ENCODE measurements around the gene NEMF.
A peak's percentile ranks its signal among the peaks of the same experiment; 100 is the strongest.
"Not testable (repeated sequence)": the region's sequence is repeated elsewhere in the genome, so short reads cannot be mapped to it uniquely, and the experiment has no call there.

NEMF gene

GRCh38 chr14:49876563-49877127 is 24.1 kb upstream of the NEMF start:
- DNase-seq (ENCODE audit: low read depth in 1 of 2, low spot score in 1 of 2): no peak

DNA sequence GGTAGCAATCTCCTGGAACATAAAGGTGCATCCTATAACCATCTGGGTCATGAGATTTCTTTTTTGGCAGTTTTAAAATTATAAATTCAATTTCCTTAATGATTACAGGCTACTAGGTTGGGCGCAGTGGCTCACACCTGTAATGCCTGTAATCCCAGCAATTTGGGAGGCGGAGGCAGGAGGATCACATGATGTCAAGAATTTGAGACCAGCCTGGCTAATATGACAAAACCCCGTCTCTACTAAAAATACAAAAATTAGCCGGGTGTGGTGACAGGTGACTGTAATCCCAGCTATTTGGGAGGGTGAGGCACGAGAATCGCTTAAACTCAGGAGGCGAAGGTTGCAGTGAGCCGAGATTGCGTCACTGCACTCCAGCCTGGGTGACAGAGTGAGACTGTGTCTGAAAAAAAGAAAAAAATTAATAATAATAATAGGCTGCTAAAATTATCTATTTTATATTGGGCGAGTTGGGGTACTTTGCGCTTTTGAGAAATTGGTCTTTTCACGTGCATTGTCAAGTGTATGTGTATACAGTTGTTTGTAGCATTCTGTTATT is 23.1 kb upstream of the NEMF start:
- DNase-seq (ENCODE audit: low read depth in 1 of 2, low spot score in 1 of 2): no peak

DNA sequence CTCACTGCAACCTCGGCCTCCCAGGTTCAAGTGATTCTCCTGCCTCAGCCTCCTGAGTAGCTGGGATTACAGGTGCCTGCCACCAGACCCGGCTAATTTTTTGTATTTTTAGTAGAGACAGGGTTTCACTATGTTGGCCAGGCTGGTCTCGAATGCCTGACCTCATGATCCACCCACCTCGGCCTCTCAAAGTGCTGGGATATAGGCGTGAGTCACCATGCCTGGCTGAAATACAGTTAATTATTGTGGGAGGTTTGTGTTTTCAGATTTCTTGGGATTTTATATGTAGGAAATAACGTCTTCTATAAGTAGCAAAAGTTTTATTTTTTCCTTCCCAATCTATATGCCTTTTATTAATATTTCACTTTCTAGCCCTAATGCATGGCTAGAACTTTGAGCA is 21.0 kb upstream of the NEMF start:
- not testable (repeated sequence) for DNase-seq (ENCODE audit: low read depth in 1 of 2, low spot score in 1 of 2)

- no peak for DNase-seq (ENCODE audit: low read depth in 1 of 2, low spot score in 1 of 2)
These were observed 18.3 kb upstream of the NEMF start for GRCh38 chr14:49870908-49871307.

- DNase-seq (ENCODE audit: low read depth in 1 of 2, low spot score in 1 of 2): no peak
These were observed 16.1 kb upstream of the NEMF start for GRCh38 chr14:49868720-49869114.

- DNase-seq (ENCODE audit: low read depth in 1 of 2, low spot score in 1 of 2): peak; percentile 96 to 98
These were observed 15.5 kb upstream of the NEMF start for GRCh38 chr14:49867831-49868719.

DNA sequence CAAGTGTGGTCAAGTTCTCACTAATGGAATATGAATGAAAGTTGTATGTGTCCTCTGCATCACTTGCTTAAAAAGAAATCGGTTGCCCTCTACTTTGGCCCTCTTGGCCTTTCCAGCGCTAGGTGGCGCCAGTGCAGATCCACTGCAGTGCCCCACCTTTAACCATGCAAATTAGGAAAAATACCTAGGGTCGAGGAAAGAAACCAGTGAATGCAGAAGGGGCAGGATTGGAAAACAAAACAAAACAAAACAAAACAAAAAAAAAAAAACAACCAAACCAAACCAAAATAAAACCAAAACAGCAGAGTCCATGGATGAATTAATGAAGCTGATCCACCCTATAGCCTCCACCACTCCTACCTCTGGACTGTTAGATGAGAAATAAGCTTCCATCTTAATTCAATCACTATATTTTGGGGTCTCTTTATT is 12.9 kb upstream of the NEMF start:
- DNase-seq (ENCODE audit: low read depth in 1 of 2, low spot score in 1 of 2): peak; percentile 52 to 77

DNA sequence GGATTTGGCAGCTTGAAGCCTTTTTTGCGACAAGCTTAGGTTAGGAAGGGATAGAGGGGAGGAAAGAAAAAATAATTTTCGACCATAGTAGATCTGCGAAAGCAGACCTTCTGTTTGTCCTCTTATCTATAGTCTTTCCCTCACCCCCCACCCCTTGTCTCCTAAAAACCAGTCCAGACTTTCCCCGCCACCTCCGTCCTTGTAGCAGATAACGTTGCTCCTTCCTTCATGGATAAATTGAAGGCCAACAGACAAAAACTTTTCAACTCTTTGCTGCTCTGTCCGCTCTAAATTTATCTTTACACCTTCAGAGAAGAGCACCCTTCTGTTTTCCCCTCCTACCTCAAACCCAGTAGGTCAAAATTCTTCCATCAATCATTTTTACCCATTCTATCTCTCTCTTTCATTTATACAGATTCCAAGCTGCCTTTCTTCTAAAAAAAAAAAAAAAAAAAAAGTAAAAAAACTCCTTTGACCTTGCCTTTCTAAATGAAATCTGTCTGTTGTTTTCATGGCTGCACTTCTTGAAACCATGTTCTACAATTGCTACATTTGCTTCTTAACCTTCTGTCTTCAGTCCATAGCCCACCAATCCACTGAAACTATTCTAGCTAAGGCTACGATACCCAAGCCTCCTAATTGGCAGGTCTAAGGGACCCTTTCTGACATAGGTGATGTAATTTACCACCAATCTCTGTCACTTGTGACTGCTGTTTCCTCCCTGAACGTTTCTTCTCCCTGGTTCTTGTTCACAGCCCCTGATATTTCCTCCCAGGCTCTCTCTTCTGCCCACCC is 11.1 kb upstream of the NEMF start:
- no peak for DNase-seq (ENCODE audit: low read depth in 1 of 2, low spot score in 1 of 2)

- DNase-seq (ENCODE audit: low read depth in 1 of 2, low spot score in 1 of 2): peak; percentile 68 to 74
These were observed 9.6 kb upstream of the NEMF start for GRCh38 chr14:49862089-49862673.

DNA sequence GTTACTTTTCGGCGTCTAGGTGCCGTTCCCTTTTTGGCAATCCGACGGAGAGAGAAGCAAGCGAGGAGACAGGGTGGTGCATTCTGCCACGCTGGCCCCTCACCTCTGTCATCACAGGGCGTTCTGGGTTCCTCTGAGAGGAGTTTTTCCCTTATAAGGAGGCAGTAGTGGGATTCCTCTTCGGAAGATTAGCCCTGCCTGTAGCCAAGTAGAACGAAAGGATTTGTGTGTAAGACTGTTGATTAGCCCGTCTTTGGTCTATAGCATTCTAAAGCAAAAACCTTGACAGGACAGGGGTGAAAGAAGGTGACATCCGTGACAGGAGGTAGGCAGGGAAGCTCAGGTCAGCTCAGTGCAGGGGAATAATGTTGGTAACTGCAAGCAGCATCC is 9.1 kb upstream of the NEMF start:
- DNase-seq (ENCODE audit: low read depth in 1 of 2, low spot score in 1 of 2): peak; percentile 31 to 33

DNA sequence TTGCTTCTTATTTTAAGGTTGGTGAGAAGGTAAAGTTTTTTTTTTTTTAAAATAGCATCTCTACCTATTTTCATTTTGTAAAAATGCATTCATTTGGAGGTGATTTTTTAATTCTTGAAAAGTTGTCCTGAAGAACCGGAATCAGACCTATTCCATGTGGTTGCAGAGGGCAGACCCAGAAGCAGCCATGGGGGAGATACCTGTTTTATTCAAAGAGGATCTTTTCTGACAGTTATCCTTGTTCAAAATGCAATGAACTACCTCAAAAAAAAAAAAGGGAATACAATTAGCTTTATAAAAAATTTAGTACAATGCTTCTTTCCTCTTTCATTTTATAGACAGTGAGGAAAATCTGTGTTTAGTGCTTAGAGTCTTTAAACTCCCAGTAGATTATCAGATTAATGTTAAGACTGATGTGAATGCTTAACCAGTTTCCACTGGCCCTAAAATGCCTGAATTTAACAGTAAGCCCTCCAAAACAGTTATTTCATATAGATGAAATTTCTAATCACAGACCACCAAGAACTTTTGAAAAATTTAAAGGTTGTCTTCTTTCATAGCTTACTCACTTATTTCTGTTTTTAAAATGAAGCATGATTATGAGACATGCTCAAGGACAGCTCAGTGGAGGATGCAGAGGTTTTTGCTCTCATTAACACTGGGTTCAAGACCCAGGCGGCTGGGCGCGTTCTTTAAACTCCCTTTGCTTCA is 8.6 kb upstream of the NEMF start:
- DNase-seq (ENCODE audit: low read depth in 1 of 2, low spot score in 1 of 2): no peak

DNA sequence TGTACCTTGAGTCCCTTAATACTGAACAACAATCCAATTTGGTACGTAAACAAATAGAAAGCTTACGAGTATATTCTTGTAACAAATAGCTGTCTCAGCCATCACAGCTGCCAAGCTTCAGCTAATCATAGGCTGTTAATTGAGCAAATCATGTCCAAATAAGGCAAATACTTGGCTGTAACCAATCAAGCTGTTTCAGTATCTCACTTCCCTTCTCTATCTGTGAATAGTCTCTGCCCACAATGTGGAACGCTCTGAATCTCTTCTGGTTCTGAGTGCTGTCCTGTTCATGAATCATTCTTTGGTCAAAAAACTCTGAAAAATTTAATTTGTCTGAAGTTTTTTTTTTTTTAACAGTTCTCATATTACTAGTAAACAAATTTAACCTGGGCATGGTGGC is 5.8 kb upstream of the NEMF start:
- DNase-seq (ENCODE audit: low read depth in 1 of 2, low spot score in 1 of 2): no peak

GRCh38 chr14:49857427-49858003 is 4.9 kb upstream of the NEMF start:
- no peak for DNase-seq (ENCODE audit: low read depth in 1 of 2, low spot score in 1 of 2)

- DNase-seq (ENCODE audit: low read depth in 1 of 2, low spot score in 1 of 2): peak; percentile 44 to 45
These were observed 1.2 kb upstream of the NEMF start for GRCh38 chr14:49853572-49854375.

GRCh38 chr14:49853158-49853477 is 530 bp upstream of the NEMF start:
- no peak for DNase-seq (ENCODE audit: low read depth in 1 of 2, low spot score in 1 of 2)

GRCh38 chr14:49851813-49852212 is 775 bp downstream of the NEMF start:
- no peak for DNase-seq (ENCODE audit: low read depth in 1 of 2, low spot score in 1 of 2)

- DNase-seq (ENCODE audit: low read depth in 1 of 2, low spot score in 1 of 2): no peak
These were observed 3.3 kb downstream of the NEMF start for GRCh38 chr14:49849213-49849847.

DNA sequence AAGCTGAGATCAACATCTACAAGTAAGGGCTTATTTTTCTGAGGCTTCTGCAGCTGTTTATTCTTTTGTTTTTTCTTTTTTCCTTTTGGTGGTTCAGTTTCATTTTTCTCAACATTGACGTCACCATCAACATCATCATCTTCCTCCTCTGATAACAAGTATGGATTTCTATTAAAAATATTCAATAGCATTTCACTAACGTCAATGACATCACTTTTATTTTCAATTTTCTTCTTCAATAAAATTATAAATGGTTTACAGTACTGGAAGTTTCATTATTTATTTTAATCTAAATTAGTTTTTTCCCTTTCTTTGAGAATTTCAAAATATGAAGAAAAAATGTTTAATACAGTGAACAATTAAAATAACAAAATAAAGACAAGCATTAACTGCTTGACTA is 23.9 kb downstream of the NEMF start:
- DNase-seq (ENCODE audit: low read depth in 1 of 2, low spot score in 1 of 2): no peak

DNA sequence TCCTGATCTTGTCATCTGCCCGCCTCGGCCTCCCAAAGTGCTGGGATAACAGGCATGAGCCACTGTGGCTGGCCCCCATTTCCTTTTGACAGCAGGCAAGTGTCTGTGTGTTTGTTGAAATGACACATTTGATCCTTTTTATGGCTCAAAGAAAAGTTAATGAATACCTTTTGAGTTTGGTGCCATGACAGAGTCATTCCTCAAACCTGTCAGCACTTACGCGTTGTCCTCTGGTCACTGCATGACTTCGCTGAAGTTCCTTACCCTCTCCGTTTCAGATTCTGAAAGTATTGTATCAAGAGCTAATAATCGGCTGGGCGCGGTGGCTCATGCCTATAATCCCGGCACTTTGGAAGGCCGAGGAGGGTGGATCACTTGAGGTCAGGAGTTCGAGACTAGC is 32.4 kb downstream of the NEMF start:
- no peak for DNase-seq (ENCODE audit: low read depth in 1 of 2, low spot score in 1 of 2)

Data from stimulated activated CD4-positive, alpha-beta T cell treated with anti-CD3 and anti-CD28 coated beads, Interleukin-15, amount 100 ng/mL, for 1 hour (primary cell).